Stimulated activated naive CD8-positive, alpha-beta T cell treated with anti-CD3 and anti-CD28 coated beads, Interleukin-15, amount 100 ng/mL, for 72 hours (primary cell): Measurements from ENCODE around the gene OR5AP2.
A peak's percentile ranks its signal among the peaks of the same experiment; 100 is the strongest.
"Not testable (repeated sequence)": the region's sequence is repeated elsewhere in the genome, so short reads cannot be mapped to it uniquely, and the experiment has no call there.

Source experiments
- ATAC-seq: fragments of 150-1000 bp; cut with Tn5 transposase; 2 replicates; pipeline ENCODE4 v1.10.0; 2021; ENCODE audit warnings: mild to moderate bottlenecking, moderate library complexity
- DNase-seq, 2 donors: peaks; one replicate each; pipeline ENCODE4 v3.0.0; 2021 to 2022
- H3K27ac Mint-ChIP-seq, 2 donors: one replicate each; pipeline ENCODE4 v1.8.0; 2022; ENCODE audit warnings: mild to moderate bottlenecking in 2 of 2, mixed read lengths in 2 of 2, moderate library complexity in 2 of 2
- H3K27me3 Mint-ChIP-seq: one replicate; pipeline ENCODE4 v1.8.0; 2022; ENCODE audit warnings: mixed read lengths
- H3K4me1 Mint-ChIP-seq: one replicate; pipeline ENCODE4 v1.8.0; 2022; ENCODE audit warnings: mild to moderate bottlenecking, mixed read lengths
- H3K4me3 Mint-ChIP-seq, 2 donors: one replicate each; pipeline ENCODE4 v1.8.0; 2022; ENCODE audit warnings: mild to moderate bottlenecking in 2 of 2, mixed read lengths in 2 of 2, moderate library complexity in 1 of 2
- H3K9me3 Mint-ChIP-seq, 2 donors: one replicate each; pipeline ENCODE4 v1.8.0; 2022; ENCODE audit warnings: mixed read lengths in 2 of 2

The OR5AP2 gene

DNA sequence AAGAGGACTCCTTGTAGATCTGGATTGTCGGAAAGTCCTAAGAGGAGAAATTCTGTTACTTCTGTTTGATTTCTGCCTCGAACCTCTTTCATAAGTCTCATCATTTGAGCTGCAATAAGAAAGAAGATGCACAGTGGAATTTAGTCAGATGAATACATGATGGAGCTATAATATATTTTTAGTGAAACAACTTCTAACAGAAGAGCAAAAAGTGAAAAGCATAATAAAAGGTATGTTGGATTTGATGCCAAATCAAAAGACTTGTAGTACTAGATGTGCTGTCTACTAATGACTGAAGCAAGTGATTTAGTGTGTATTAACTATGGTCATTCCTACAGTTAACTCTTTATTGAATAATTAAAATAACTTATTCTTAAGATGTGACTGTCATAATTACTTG lies at the start of gene OR5AP2:
TSS of gene OR5AP2 (minus strand) at position 101 of the 400 bp plus-strand sequence. CDS start at position 101, 0 bp downstream.
- Mint-ChIP-seq H3K4me1 (no peaks in the 10 kb centered on the region), H3K27ac (peak within 1 kb of the TSS in 1 of 2 donors; percentile 45)
- ATAC-seq: no peak

DNA sequence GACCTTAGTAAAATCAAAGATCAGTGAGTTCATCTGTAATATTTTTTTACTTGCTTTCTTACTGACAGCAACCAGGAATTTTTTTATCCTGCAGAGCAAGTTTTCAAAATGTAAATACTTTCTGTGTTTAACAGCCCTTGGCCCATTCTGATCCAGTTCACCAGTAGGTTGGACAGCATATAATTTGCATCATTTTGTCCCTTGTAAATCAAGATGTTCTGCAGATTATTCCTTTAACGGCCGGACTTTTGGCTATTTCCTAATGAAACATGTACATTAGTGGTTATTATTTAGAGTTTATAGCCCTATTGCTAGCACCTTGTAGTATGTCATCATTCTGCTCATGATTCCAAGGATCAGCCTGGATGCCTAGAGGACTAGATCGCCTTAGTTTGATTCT lies 48.9 kb upstream of the OR5AP2 start:
- H3K27ac Mint-ChIP-seq, ATAC-seq, H3K4me3 Mint-ChIP-seq, H3K27me3 Mint-ChIP-seq, DNase-seq, H3K4me1 Mint-ChIP-seq: not testable (repeated sequence)
- peaks cover 1 to 23% of the 10 kb centered on the region in 2 donors for H3K9me3 Mint-ChIP-seq

More for the DNA sequence above, at the start of gene OR5AP2:
- H3K9me3 Mint-ChIP-seq: peaks cover 4 to 7% of the 10 kb centered on the region in 2 donors
- no peak for DNase-seq
- no peak within 1 kb of the TSS for H3K4me3 Mint-ChIP-seq
- no peaks in the 10 kb centered on the region for H3K27me3 Mint-ChIP-seq

DNA sequence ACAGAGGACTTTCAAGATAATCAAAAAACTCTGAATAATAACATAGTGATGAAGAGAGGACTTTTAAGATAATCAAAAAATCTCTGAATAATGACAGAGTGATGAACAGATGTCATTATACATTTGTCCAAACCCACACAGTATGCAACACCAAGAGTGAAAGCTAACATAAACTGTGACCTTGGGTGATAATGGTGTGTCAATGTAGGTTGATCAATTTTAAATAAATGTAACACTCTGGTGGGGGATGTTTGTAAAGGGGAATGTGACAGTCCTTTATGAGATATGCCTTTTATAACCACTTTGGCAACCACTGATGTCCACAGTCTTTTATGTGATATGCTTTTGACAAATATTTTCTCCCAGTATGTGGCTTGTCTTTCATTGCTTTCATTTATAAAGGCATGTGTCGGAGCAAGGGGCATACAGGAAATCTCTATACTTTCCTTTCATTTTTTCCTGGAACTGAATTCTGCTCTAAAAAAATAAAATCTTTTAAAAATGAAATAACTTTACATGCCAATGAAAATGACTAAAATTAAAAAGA lies 46.4 kb upstream of the OR5AP2 start:
- Mint-ChIP-seq H3K9me3 (peaks cover 3 to 19% of the 10 kb centered on the region in 2 donors), H3K4me3 (no peak overlapping the region), H3K27ac (no peak overlapping the region), H3K27me3 (no peaks in the 10 kb centered on the region), H3K4me1 (no peaks in the 10 kb centered on the region)
- no peak for DNase-seq
- ATAC-seq: no peak

DNA sequence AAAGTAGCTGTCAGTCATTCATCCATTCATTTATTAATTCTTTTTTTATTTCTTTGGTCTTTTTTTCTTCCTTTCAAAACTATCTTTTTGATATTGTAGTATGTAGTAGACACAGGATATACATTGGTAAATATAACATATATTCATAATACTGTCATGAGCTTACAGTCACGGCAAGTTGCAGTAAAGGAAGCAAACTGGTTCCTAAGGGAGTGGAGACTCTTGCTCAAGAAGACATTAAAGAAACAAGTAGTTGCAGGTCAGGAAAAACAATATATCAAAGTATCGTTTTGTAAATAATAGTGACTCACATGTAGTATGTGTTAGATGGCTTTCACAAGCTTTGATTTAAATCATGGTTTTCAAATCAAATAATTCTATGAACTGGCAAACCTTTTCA lies 28.7 kb upstream of the OR5AP2 start:
- no peak overlapping the region for H3K4me3 Mint-ChIP-seq
- H3K4me1 Mint-ChIP-seq: no peaks in the 10 kb centered on the region
- no peaks in the 10 kb centered on the region for H3K27me3 Mint-ChIP-seq
- H3K9me3 Mint-ChIP-seq: peaks cover 0 to 4% of the 10 kb centered on the region in 2 donors
- no peak for ATAC-seq
- no peak for DNase-seq
- no peak overlapping the region for H3K27ac Mint-ChIP-seq

DNA sequence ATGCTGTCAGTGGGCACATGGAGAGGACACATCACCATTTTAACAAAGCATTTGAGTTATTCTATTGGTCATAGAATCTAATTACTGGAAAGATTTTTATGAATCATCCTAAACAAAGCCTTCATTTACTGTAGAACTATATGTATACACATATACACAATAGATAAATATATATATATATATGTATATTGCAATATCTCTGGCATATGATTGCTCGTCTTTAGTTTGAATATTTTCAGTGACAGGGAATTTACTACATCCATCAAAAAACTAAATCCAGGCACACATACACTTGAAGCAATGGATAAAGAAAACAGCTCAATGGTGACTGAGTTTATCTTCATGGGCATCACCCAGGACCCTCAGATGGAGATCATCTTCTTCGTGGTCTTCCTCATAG lies 21.1 kb upstream of the OR5AP2 start, which contains the start of gene OR5AR1:
TSS of gene OR5AR1 (plus strand) at position 301 of the 400 bp plus-strand sequence. CDS start at position 301, 0 bp downstream.
- Mint-ChIP-seq H3K27ac (peak within 1 kb of the TSS in 1 of 2 donors; percentile 72), H3K27me3 (no peaks in the 10 kb centered on the region), H3K4me1 (no peaks in the 10 kb centered on the region), H3K4me3 (no peak within 1 kb of the TSS), H3K9me3 (peaks cover 4 to 13% of the 10 kb centered on the region in 2 donors)
- DNase-seq (no peak), ATAC-seq (no peak)

DNA sequence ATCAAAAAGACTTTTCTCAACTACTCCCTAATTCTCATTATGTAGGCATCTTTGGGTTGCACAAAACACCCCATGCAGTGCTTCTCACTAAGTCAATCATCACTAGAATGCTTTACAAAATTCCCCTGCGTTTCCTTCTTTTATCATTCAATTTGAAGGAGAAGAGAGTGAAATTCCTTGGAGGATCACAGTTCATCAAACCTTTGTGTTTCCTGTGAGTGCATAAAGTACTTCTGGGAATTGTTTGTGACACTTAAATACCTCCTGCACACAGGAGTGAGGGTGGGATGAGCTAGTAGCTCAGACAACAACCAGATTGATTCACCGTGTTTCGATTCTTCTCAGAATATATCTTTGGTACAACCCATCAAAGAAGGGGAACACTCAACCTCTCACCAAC lies 17.5 kb upstream of the OR5AP2 start:
- no peak for ATAC-seq
- Mint-ChIP-seq H3K27ac (no peak overlapping the region), H3K4me3 (no peak overlapping the region), H3K27me3 (no peaks in the 10 kb centered on the region), H3K9me3 (peaks cover 0 to 19% of the 10 kb centered on the region in 2 donors), H3K4me1 (no peaks in the 10 kb centered on the region)
- DNase-seq: no peak

DNA sequence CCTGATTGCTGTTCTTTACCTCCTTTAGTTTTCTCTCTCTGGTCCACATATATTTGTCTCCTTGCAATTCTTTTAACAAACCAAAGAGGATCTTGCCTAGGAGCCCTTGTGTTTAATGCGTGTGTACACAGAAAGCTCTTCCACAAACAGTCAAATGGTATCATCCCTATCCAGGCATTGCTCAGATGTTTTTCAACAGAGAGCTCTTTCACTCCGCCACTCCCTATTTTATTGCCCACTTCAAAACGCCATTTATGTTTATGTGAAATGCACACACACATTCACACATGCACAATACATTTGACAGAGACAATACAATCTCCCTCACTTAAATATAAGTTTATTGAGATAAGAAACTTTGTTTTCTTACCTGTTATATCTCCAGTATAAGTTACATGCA lies 4.7 kb downstream of the OR5AP2 start:
- Mint-ChIP-seq H3K4me3 (no peak overlapping the region), H3K27ac (no peak overlapping the region), H3K4me1 (no peaks in the 10 kb centered on the region), H3K27me3 (no peaks in the 10 kb centered on the region), H3K9me3 (peaks cover 11 to 23% of the 10 kb centered on the region in 2 donors)
- DNase-seq (no peak), ATAC-seq (no peak)

DNA sequence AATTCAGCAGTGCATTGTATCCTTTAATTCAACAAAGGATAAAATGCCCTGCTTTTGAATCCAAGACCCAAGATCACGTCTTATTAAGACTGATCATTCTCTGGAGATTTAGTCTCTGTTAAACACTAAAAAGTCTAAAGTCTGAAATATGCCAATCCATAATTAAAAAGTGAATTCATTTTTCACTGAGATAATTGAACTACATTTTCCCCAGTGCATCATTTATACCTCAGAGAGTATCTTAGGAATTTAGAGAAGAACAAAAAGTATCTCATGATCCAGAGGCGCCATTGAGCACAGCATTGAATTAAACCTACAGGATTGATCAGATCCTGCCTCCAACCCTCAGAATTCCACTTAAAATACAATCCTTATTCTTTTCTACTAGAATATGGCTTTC lies 5.4 kb downstream of the OR5AP2 start:
- Mint-ChIP-seq H3K4me1 (no peaks in the 10 kb centered on the region), H3K27me3 (no peaks in the 10 kb centered on the region), H3K9me3 (peaks cover 11 to 19% of the 10 kb centered on the region in 2 donors), H3K27ac (no peak overlapping the region), H3K4me3 (no peak overlapping the region)
- ATAC-seq (no peak), DNase-seq (no peak)

DNA sequence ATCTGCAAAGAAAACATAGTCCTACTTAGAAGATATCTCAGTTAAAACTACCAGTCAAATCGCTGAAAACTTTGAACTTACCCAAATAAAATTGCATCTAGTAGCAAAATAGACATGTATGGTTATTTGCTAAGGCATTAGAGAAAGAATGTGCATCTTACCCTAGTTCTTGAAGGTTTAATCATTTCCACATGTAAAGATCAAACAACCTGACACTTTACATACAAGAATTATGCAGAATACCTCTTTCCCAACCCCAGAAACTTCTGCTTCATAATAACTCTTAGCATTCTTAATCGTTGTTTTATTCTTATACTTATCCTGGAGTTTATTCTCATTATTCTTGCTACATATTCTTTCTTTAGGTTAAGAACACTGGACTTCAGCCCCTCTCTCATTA lies 9.9 kb downstream of the OR5AP2 start:
- Mint-ChIP-seq H3K4me3 (no peak overlapping the region), H3K9me3 (peaks cover 16 to 20% of the 10 kb centered on the region in 2 donors), H3K27me3 (no peaks in the 10 kb centered on the region), H3K4me1 (no peaks in the 10 kb centered on the region), H3K27ac (no peak overlapping the region)
- DNase-seq (no peak), ATAC-seq (no peak)

DNA sequence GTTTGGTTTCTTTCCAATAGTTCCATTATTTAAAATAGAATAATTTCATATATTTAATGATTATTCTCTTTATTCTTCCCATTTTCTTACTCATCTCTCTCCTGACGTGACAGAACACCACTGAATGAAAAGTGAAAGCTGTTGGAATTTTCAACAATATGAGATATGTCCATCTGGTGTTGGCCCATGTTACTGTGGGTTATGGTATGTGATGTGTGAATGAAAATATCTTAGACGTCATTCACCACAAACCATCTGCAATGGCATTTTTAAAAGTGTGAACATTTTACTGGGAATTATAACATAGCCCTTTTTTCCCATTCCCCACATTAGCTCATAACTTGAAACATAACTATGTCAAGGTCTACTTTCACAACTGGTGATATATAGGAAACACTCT lies 16.3 kb downstream of the OR5AP2 start:
- ATAC-seq: no peak
- H3K27ac Mint-ChIP-seq: no peak overlapping the region
- no peak for DNase-seq

DNA sequence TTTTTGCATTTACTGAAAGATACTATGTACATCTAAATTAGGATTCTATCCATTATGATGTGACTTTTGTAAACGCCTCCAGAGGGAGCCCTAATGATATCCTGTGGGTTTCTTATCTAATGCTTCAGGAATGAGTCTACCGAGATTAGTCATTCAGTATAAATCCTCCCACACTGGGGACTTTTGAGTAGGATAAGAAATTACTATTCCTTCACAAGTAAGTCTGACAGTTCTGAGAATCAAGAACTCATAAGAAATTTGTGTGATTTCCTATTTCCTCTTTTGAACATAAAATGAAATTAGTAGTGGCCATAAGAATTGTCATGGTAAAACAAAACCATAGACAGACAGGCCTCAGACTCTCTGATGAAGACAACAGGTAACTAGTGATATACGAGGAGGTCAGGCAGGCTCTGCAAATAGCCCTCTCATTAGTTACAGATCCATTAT lies 17.6 kb downstream of the OR5AP2 start:
- Mint-ChIP-seq H3K4me3 (no peak overlapping the region), H3K9me3 (peaks cover 0 to 16% of the 10 kb centered on the region in 2 donors), H3K27me3 (no peaks in the 10 kb centered on the region), H3K4me1 (no peaks in the 10 kb centered on the region), H3K27ac (no peak overlapping the region)
- ATAC-seq (peak; percentile 82), DNase-seq (no peak)

More for the DNA sequence above, 16.3 kb downstream of the OR5AP2 start:
- no peak overlapping the region for H3K4me3 Mint-ChIP-seq
- H3K27me3 Mint-ChIP-seq: no peaks in the 10 kb centered on the region
- H3K9me3 Mint-ChIP-seq: peaks cover 0 to 18% of the 10 kb centered on the region in 2 donors
- no peaks in the 10 kb centered on the region for H3K4me1 Mint-ChIP-seq

DNA sequence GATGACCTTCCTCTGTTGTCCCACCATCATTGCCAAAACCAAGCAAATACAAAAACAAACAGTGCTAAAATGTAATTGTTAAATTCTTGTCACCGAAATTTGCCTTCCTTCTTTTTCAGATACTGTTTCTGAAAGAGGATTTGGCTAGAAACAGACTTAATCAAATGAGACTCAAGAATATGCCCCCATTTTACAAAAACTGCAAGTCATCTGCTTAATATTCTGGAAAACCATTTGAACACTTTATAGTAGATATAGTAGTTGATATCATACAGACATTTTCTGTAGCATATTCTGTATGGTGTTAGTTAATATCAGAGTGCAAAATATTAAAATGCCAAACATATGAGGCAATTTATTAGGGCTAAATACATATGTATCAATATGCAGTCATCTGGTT lies 31.1 kb downstream of the OR5AP2 start:
- no peak overlapping the region for H3K4me3 Mint-ChIP-seq
- no peaks in the 10 kb centered on the region for H3K4me1 Mint-ChIP-seq
- ATAC-seq (no peak), DNase-seq (no peak)
- H3K9me3 Mint-ChIP-seq: peaks cover 0 to 8% of the 10 kb centered on the region in 2 donors
- no peak overlapping the region for H3K27ac Mint-ChIP-seq
- H3K27me3 Mint-ChIP-seq: no peaks in the 10 kb centered on the region

DNA sequence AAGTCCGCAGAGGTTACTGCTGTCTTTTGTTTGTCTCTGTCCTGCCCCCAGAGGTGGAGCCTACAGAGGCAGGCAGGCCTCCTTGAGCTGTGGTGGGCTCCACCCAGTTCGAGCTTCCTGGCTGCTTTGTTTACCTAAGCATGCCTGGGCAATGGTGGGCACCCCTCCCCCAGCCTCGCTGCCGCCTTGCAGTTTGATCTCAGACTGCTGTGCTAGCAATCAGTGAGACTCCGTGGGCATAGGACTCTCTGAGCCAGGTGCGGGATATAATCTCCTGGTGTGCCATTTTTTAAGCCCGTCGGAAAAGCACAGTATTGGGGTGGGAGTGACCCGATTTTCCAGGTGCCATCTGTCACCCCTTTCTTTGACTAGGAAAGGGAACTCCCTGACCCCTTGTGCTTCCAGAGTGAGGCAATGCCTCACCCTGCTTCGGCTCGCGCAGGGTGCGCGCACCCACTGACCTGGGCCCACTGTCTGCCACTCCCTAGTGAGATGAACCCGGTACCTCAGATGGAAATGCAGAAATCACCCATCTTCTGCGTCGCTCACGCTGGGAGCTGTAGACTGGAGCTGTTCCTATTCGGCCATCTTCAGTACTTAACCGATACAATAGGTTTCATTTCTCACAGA lies 50.0 kb downstream of the OR5AP2 start:
- H3K9me3 Mint-ChIP-seq, DNase-seq, H3K4me3 Mint-ChIP-seq, H3K4me1 Mint-ChIP-seq, ATAC-seq, H3K27me3 Mint-ChIP-seq, H3K27ac Mint-ChIP-seq: not testable (repeated sequence)
